GM18873 (cell line): ENCODE results near the gene SRSF4.

ENCODE experiments used
- ATAC-seq: cut with Tn5 transposase; IDR thresholded peaks from one replicate; pipeline ENCODE4 v1.9.1; 2021; ENCODE audit warnings: mild to moderate bottlenecking, moderate library complexity, moderate number of reproducible peaks; ENCODE audit not compliant: unreplicated experiment, low FRiP score

SRSF4 gene

GRCh38 chr1:29100487-29100886, 81.2 kb downstream of the SRSF4 start:
- ATAC-seq = no peak

GRCh38 chr1:29099286-29099685, 82.4 kb downstream of the SRSF4 start:
- no peak for ATAC-seq
